A549 (cell line): Measurements from ENCODE around the gene SSTR3. TPM values are rescaled to one million over a fixed set of nuclear protein-coding genes. Genes with fewer than 3 reads are reported as not detected.

Experiments used
- ATAC-seq, 2 experiments: fragments of 200-7000 bp in 1 of 2; fragments of >200 bp in 1 of 2; cut with Nextera tagmentation in 1 of 2; cut with Tn5 transposase in 1 of 2; 3 replicates each; pipeline versions ENCODE4 v1.8.0 to v1.9.1; 2018 to 2020; ENCODE audit warnings: mild to moderate bottlenecking in 1 of 2, moderate library complexity in 1 of 2
- CTCF ChIA-PET: fragments of 300-600 bp; sonication (Branson Sonifier 250); formaldehyde crosslinking; extraction: SDS; loops from one replicate; lab custom pipeline; 2021; ENCODE audit warnings: antibody characterized with exemption, inconsistent platforms; lab: Yijun Ruan, JAX
- POLR2A ChIA-PET: fragments of 350-600 bp; formaldehyde crosslinking; extraction: SDS; loops from one replicate; lab custom pipeline; 2021; ENCODE audit warnings: antibody characterized with exemption, inconsistent platforms; lab: Yijun Ruan, JAX
- DNase-seq, 2 experiments: peaks; one replicate each; pipeline versions ENCODE4 v3.0.0 to v3.0.0-alpha.2; 2011 to 2016; ENCODE audit warnings: low read depth in 1 of 2, low spot score in 1 of 2
- FAIRE-seq: peaks from 2 replicates; lab custom pipeline; 2011; peaks lifted over from hg19 to GRCh38; lab: Jason Lieb, UNC
- H3K27ac ChIP-seq, 2 experiments: fragments of >200 bp; sonication (Bioruptor Twin); formaldehyde crosslinking; 3 replicates each; pipeline ENCODE4 v1.5.1; 2016 to 2017
- H3K4me1 ChIP-seq: fragments of >200 bp; sonication (Bioruptor Twin); formaldehyde crosslinking; 3 replicates; pipeline ENCODE4 v1.6.1; 2016
- H3K4me2 ChIP-seq: fragments of >200 bp; sonication (Bioruptor Twin); formaldehyde crosslinking; 3 replicates; pipeline ENCODE4 v1.6.1; 2016
- H3K4me3 ChIP-seq: fragments of >200 bp; sonication (Bioruptor Twin); formaldehyde crosslinking; 3 replicates; pipeline ENCODE4 v1.5.1; 2016
- H3K9me3 ChIP-seq: fragments of >200 bp; sonication (Bioruptor Twin); formaldehyde crosslinking; 3 replicates; pipeline ENCODE4 v1.6.1; 2016
- BHLHE40 ChIP-seq: IDR thresholded peaks from 2 replicates; pipeline ENCODE4 v1.6.1; 2012; ENCODE audit warnings: low read depth, low read length, inconsistent platforms
- CBX8 ChIP-seq: fragments of 200-600 bp; sonication (generic); IDR thresholded peaks from 2 replicates; pipeline ENCODE4 v1.6.1; 2016
- EHF ChIP-seq: fragments of 250-450 bp; sonication (Bioruptor Pico); IDR thresholded peaks from 2 replicates; pipeline ENCODE4 v1.5.0; 2020; ENCODE audit warnings: mild to moderate bottlenecking
- EP300 ChIP-seq, 2 experiments: fragments of >200 bp; sonication (Bioruptor Twin); formaldehyde crosslinking; IDR thresholded peaks; 2 replicates in 1 of 2; 3 replicates in 1 of 2; pipeline ENCODE4 v1.6.1; 2016 to 2017
- FOSB ChIP-seq: fragments of 250-450 bp; sonication (Bioruptor Pico); IDR thresholded peaks from 2 replicates; pipeline ENCODE4 v1.5.0; 2020; ENCODE audit warnings: mild to moderate bottlenecking, moderate library complexity
- GATA3 ChIP-seq: IDR thresholded peaks from 2 replicates; pipeline ENCODE4 v1.6.1; 2012; ENCODE audit warnings: borderline replicate concordance
- HES2 ChIP-seq: fragments of >200 bp; sonication (Bioruptor Twin); formaldehyde crosslinking; IDR thresholded peaks from 2 replicates; pipeline ENCODE4 v1.6.1; 2016
- HOXA7 ChIP-seq: fragments of 250-450 bp; sonication (Bioruptor Pico); IDR thresholded peaks from 2 replicates; pipeline ENCODE4 v1.5.0; 2020; ENCODE audit warnings: mild to moderate bottlenecking, moderate library complexity
- HOXB5 ChIP-seq: fragments of 250-450 bp; sonication (Bioruptor Pico); IDR thresholded peaks from 2 replicates; pipeline ENCODE4 v1.5.0; 2020; ENCODE audit warnings: mild to moderate bottlenecking, moderate library complexity
- JUNB ChIP-seq: fragments of >200 bp; sonication (Bioruptor Twin); formaldehyde crosslinking; IDR thresholded peaks from 2 replicates; pipeline ENCODE4 v1.6.1; 2016
- NR3C1 ChIP-seq: fragments of >200 bp; sonication (Bioruptor Twin); formaldehyde crosslinking; IDR thresholded peaks from 3 replicates; pipeline ENCODE4 v1.6.1; 2017
- POLR2A ChIP-seq: IDR thresholded peaks from 2 replicates; pipeline ENCODE4 v1.6.1; 2012; ENCODE audit warnings: mild to moderate bottlenecking, low read length
- POLR2AphosphoS2 ChIP-seq: conservative IDR thresholded peaks from 2 replicates; pipeline ENCODE4 v1.6.1; 2012; ENCODE audit warnings: low read length, improper control_type of control experiment, inconsistent platforms
- RAD21 ChIP-seq, 2 experiments: fragments of >200 bp in 1 of 2; sonication (Bioruptor Twin) in 1 of 2; formaldehyde crosslinking in 1 of 2; IDR thresholded peaks in 1 of 2; conservative IDR thresholded peaks in 1 of 2; 2 replicates in 1 of 2; 3 replicates in 1 of 2; pipeline ENCODE4 v1.6.1; 2012 to 2018; ENCODE audit warnings: inconsistent platforms in 1 of 2
- RCOR1 ChIP-seq: fragments of 150-350 bp; IDR thresholded peaks from 2 replicates; pipeline ENCODE4 v1.6.1; 2014; ENCODE audit warnings: antibody characterized with exemption, low read length, low read depth
- REST ChIP-seq: fragments of 200-600 bp; sonication (generic); IDR thresholded peaks from 2 replicates; pipeline ENCODE4 v1.6.1; 2016; ENCODE audit warnings: antibody characterized with exemption, mild to moderate bottlenecking, moderate library complexity
- SMC3 ChIP-seq: fragments of >200 bp; sonication (Bioruptor Twin); formaldehyde crosslinking; IDR thresholded peaks from 3 replicates; pipeline ENCODE4 v1.6.1; 2018; ENCODE audit warnings: inconsistent platforms
- TP53 ChIP-seq: fragments of 250-450 bp; sonication (Bioruptor Pico); IDR thresholded peaks from 2 replicates; pipeline ENCODE4 v1.5.0; 2021; ENCODE audit warnings: mild to moderate bottlenecking, moderate library complexity
- ZC3H11A ChIP-seq: fragments of 450-650 bp; IDR thresholded peaks from 2 replicates; pipeline ENCODE4 v1.6.1; 2014; ENCODE audit warnings: antibody characterized with exemption, mild to moderate bottlenecking
- ZNF302 ChIP-seq: fragments of 250-450 bp; sonication (Bioruptor Pico); IDR thresholded peaks from 2 replicates; pipeline ENCODE4 v1.9.0; 2021; ENCODE audit warnings: inconsistent platforms, mild to moderate bottlenecking, moderate library complexity
- ZSCAN20 ChIP-seq: fragments of 250-450 bp; sonication (Bioruptor Pico); IDR thresholded peaks from 2 replicates; pipeline ENCODE4 v1.8.0; 2022; ENCODE audit warnings: mild to moderate bottlenecking, moderate library complexity
- WGBS: methylation state at CpG from one replicate; pipeline ENCODE4 v1.1.6; 2017; ENCODE audit errors: missing lambda C conversion rate; 5-methylcytosine and 5-hydroxymethylcytosine counted together
- polyA plus RNA-seq, 4 experiments: library from polyadenylated mRNA; depleted of rRNA in 3 of 4; stranded (reverse); fragments of >200 nt; fragmentation: RNase III in 1 of 4; extraction: RNeasy Plus Mini Kit Qiagen cat#74134 plus additional on column Dnase treatment in 1 of 4; gene quantifications; 2 replicates in 3 of 4; 3 replicates in 1 of 4; pipeline ENCODE4 v1.2.3, GENCODE V29; 2011 to 2017
- TF ChIP-seq, protein P1 (sequence below): fragments of 250-450 bp; sonication (Bioruptor Pico); IDR thresholded peaks from 2 replicates; pipeline ENCODE4 v1.5.0; 2021; ENCODE audit warnings: mild to moderate bottlenecking, moderate library complexity, borderline replicate concordance
- TF ChIP-seq, protein P2 (sequence below): IDR thresholded peaks from 2 replicates; pipeline ENCODE4 v1.6.1; 2012

The SSTR3 gene
- polyA plus RNA-seq, 2 of the 4 experiments (the other 2 are of a cell fraction), result not detected

- TF ChIP-seq HES2 (no peak), EP300 (IDR thresholded peaks at IDR 0.05) (no peak), POLR2AphosphoS2 (no peak), REST (no peak)
- TF ChIP-seq, protein P1, sequence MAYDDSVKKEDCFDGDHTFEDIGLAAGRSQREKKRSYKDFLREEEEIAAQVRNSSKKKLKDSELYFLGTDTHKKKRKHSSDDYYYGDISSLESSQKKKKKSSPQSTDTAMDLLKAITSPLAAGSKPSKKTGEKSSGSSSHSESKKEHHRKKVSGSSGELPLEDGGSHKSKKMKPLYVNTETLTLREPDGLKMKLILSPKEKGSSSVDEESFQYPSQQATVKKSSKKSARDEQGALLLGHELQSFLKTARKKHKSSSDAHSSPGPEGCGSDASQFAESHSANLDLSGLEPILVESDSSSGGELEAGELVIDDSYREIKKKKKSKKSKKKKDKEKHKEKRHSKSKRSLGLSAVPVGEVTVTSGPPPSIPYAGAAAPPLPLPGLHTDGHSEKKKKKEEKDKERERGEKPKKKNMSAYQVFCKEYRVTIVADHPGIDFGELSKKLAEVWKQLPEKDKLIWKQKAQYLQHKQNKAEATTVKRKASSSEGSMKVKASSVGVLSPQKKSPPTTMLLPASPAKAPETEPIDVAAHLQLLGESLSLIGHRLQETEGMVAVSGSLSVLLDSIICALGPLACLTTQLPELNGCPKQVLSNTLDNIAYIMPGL (CRISPR knock-in tag), result no peak
These were observed 27.3 kb upstream of the SSTR3 start (continued) for GRCh38 chr22:37239336-37240239.

GRCh38 chr22:37237371-37238268 is 25.3 kb upstream of the SSTR3 start:
- Histone ChIP-seq H3K4me2 (no peak overlapping the region), H3K4me1 (peaks cover 2% of the 10 kb centered on the region; the same call in 1 of the 3 replicates), H3K9me3 (no peaks in the 10 kb centered on the region), H3K4me3 (no peak overlapping the region), H3K27ac (no peak overlapping the region)
- ATAC-seq (no peak), DNase-seq (no peak), FAIRE-seq (no peak)
- ChIA-PET POLR2A (no interaction called here), CTCF (interaction anchor here (1.3 to 3.2 kb wide), 3 partner anchors 15 to 38 kb away, joined by 3 to 13 read pairs (median 6); no protein-coding TSS in a partner anchor)
- TF ChIP-seq JUNB (no peak), ZNF302 (no peak), CBX8 (no peak)
- 84% methylated on average over 20 of the region's 20 CpGs for WGBS

GRCh38 chr22:37235897-37236607 is 23.8 kb upstream of the SSTR3 start:
- DNase-seq, result no peak
- Histone ChIP-seq H3K4me1 (no peaks in the 10 kb centered on the region), H3K4me2 (no peak overlapping the region), H3K27ac (no peak overlapping the region), H3K9me3 (no peaks in the 10 kb centered on the region), H3K4me3 (no peak overlapping the region)
- no peak for TF ChIP-seq HOXA7 (CRISPR knock-in tag)
- TF ChIP-seq HOXB5 (CRISPR knock-in tag), result no peak
- TF ChIP-seq GATA3, result no peak
- TF ChIP-seq TP53 (CRISPR knock-in tag), result no peak
- no peak for TF ChIP-seq POLR2A
- TF ChIP-seq, protein P2, sequence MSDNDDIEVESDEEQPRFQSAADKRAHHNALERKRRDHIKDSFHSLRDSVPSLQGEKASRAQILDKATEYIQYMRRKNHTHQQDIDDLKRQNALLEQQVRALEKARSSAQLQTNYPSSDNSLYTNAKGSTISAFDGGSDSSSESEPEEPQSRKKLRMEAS, result no peak
- no peak for TF ChIP-seq EP300 (IDR thresholded peaks at IDR 0.05)
- no peak for TF ChIP-seq FOSB (CRISPR knock-in tag)
- TF ChIP-seq, protein P1 (CRISPR knock-in tag), result no peak
- TF ChIP-seq ZSCAN20, result no peak
- TF ChIP-seq ZC3H11A, result no peak
- TF ChIP-seq RCOR1, result no peak
- TF ChIP-seq SMC3, result no peak
- TF ChIP-seq RAD21 (conservative IDR thresholded peaks at IDR 0.05 in 1 of 2, IDR thresholded peaks at IDR 0.05 in 1 of 2), result no peak
- TF ChIP-seq NR3C1, result no peak
- TF ChIP-seq BHLHE40, result no peak
- TF ChIP-seq EHF (CRISPR knock-in tag), result no peak
- FAIRE-seq, result no peak
- 79% methylated on average over 2 of the region's 3 CpGs for WGBS
- CTCF ChIA-PET, result interaction anchor here (2.9 to 3.2 kb wide), 2 partner anchors 24 to 36 kb away, joined by 6 to 13 read pairs; no protein-coding TSS in a partner anchor
- POLR2A ChIA-PET, result interaction anchor here (0.6 kb wide), 1 partner anchor 11 kb away, joined by 8 read pairs; no protein-coding TSS in a partner anchor
- no peak for ATAC-seq
